Panc1 (cell line): ENCODE data around the gene ANGPTL1. TPM values are rescaled to one million over a fixed set of nuclear protein-coding genes. Genes with fewer than 3 reads are reported as not detected.
A peak's percentile ranks its signal among the peaks of the same experiment; 100 is the strongest.

ENCODE experiments used
- ATAC-seq: fragments of 200-7000 bp; cut with Tn5 transposase; 2 replicates; pipeline ENCODE4 v1.9.1; 2020; ENCODE audit warnings: mild to moderate bottlenecking, moderate library complexity
- BruUV-seq: library from RNA; stranded (reverse); fragments of 400-500 nt; replicated peaks from 2 replicates; lab custom pipeline; 2021; lab: Mats Ljungman, UMichigan
- CTCF ChIA-PET: fragments of 300-600 bp; sonication (Branson Sonifier 250); formaldehyde crosslinking; loops from one replicate; lab custom pipeline; 2022; ENCODE audit warnings: antibody characterized with exemption; lab: Charles Lee
- POLR2A ChIA-PET: fragments of 300-600 bp; sonication (Branson Sonifier 250); formaldehyde crosslinking; loops from one replicate; lab custom pipeline; 2022; ENCODE audit warnings: antibody characterized with exemption; lab: Charles Lee
- DNase-seq: peaks from one replicate; pipeline ENCODE4 v3.0.0-alpha.2; 2010; ENCODE audit warnings: low read depth, low spot score
- H3K27ac ChIP-seq: 2 replicates; pipeline ENCODE4 v1.5.1; 2011; ENCODE audit warnings: mild to moderate bottlenecking, low read length, inconsistent platforms
- H3K27me3 ChIP-seq: fragments of 200-500 bp; sonication (Bioruptor generic); 2 replicates; pipeline ENCODE4 v1.6.0; 2014; ENCODE audit warnings: low read length, inconsistent platforms; ENCODE audit not compliant: control insufficient read depth, insufficient read depth
- H3K36me3 ChIP-seq: fragments of 200-500 bp; sonication (Bioruptor generic); 2 replicates; pipeline ENCODE4 v1.5.1; 2014; ENCODE audit warnings: inconsistent platforms, mild to moderate bottlenecking, low read length, moderate library complexity; ENCODE audit not compliant: control insufficient read depth, insufficient read depth
- H3K4me1 ChIP-seq: 2 replicates; pipeline ENCODE4 v1.5.1; 2011; ENCODE audit warnings: inconsistent platforms, mild to moderate bottlenecking, low read length, moderate library complexity; ENCODE audit not compliant: control insufficient read depth, insufficient read depth
- H3K4me3 ChIP-seq, 2 experiments: 2 replicates each; pipeline ENCODE4 v1.5.1; 2011 to 2012; ENCODE audit warnings: low read depth in 2 of 2, low read length in 2 of 2, mild to moderate bottlenecking in 2 of 2, inconsistent platforms in 1 of 2, moderate library complexity in 1 of 2
- H3K9me3 ChIP-seq: fragments of 200-500 bp; sonication (Bioruptor generic); 2 replicates; pipeline ENCODE4 v1.5.1; 2014; ENCODE audit warnings: low read depth, mild to moderate bottlenecking, inconsistent platforms, low read length, moderate library complexity; ENCODE audit not compliant: control insufficient read depth, insufficient read depth
- CTCF ChIP-seq: fragments of 450-650 bp; IDR thresholded peaks from 2 replicates; pipeline ENCODE4 v1.5.1; 2017; ENCODE audit warnings: mild to moderate bottlenecking
- POLR2AphosphoS5 ChIP-seq: IDR thresholded peaks from 2 replicates; pipeline ENCODE4 v1.6.1; 2012; ENCODE audit warnings: mild to moderate bottlenecking, low read depth, low read length, moderate library complexity
- REST ChIP-seq, 2 experiments: IDR thresholded peaks; 2 replicates each; pipeline ENCODE4 v1.6.1; 2011 to 2012; ENCODE audit warnings: low read depth in 2 of 2, control low read depth in 1 of 2, low read length in 1 of 2, mild to moderate bottlenecking in 1 of 2, moderate library complexity in 1 of 2; ENCODE audit not compliant: insufficient read depth in 1 of 2
- SIN3A ChIP-seq: IDR thresholded peaks from 2 replicates; pipeline ENCODE4 v1.6.1; 2012; ENCODE audit warnings: low read depth, mild to moderate bottlenecking, low read length, moderate library complexity, borderline replicate concordance; ENCODE audit not compliant: insufficient read depth
- TCF7L2 ChIP-seq: IDR thresholded peaks from 2 replicates; pipeline ENCODE4 v1.6.1; 2011; ENCODE audit warnings: mild to moderate bottlenecking, low read depth, low read length, inconsistent platforms
- in situ Hi-C: cut with HindIII; loops from 2 replicates; pipeline ENCODE4 v1.10.0; 2016; ENCODE audit warnings: low sequenced_read_pairs, low pct_unique_long_range_greater_than_20kb
- intact Hi-C: fragments of 100-400 bp; cut with micrococcal nuclease; formaldehyde crosslinking; loops from one replicate; pipeline ENCODE4 v1.10.0; 2022; ENCODE audit not compliant: unreplicated experiment
- total RNA-seq: library from RNA; stranded (reverse); gene quantifications from one replicate; pipeline ENCODE4 v1.2.1, GENCODE V29; 2021; ENCODE audit not compliant: unreplicated experiment

ANGPTL1 gene
- total RNA-seq, 1 experiment from 2014 or later = not detected

GRCh38 chr1:178869119-178869697 is 1.7 kb downstream of the ANGPTL1 start:
- ATAC-seq = no peak
- no peaks in the 10 kb centered on the region; the same call in 1 of the 2 replicates for H3K27me3 ChIP-seq
- H3K9me3 ChIP-seq = no peaks in the 10 kb centered on the region
- ChIA-PET CTCF (interaction anchor here (0.6 kb wide), 1 partner anchor 25 kb away, joined by 4 read pairs; no protein-coding TSS in a partner anchor), POLR2A (no interaction called here)
- no peak overlapping the region for H3K27ac ChIP-seq
- no peak for TF ChIP-seq SIN3A
- no peak for TF ChIP-seq TCF7L2
- no peak for TF ChIP-seq CTCF
- no peak for TF ChIP-seq POLR2AphosphoS5
- no peak for TF ChIP-seq REST (IDR thresholded peaks at IDR 0.05; ENCODE audit: insufficient read depth in 1 of 2, low read depth in 2 of 2, low read length in 1 of 2)
- no peaks in the 10 kb centered on the region; the same call in 1 of the 2 replicates for H3K4me1 ChIP-seq
- H3K4me3 ChIP-seq = no peak overlapping the region
- in situ Hi-C loops = no loop called here
- intact Hi-C loops = no loop called here
- DNase-seq = no peak
- no peaks in the 10 kb centered on the region for H3K36me3 ChIP-seq
- no TSS peak for BruUV-seq

- in situ Hi-C loops (no loop called here), intact Hi-C loops (no loop called here)
- H3K9me3 ChIP-seq = no peaks in the 10 kb centered on the region
- BruUV-seq = no TSS peak
- H3K36me3 ChIP-seq = no peaks in the 10 kb centered on the region
- no peak for TF ChIP-seq SIN3A
- ChIA-PET POLR2A (no interaction called here), CTCF (interaction anchor here (0.6 kb wide), 1 partner anchor 24 kb away, joined by 4 read pairs; no protein-coding TSS in a partner anchor)
- no peak overlapping the region for H3K27ac ChIP-seq
- no peak for DNase-seq
- H3K27me3 ChIP-seq = no peaks in the 10 kb centered on the region; the same call in 1 of the 2 replicates
- no peaks in the 10 kb centered on the region; the same call in 1 of the 2 replicates for H3K4me1 ChIP-seq
- ATAC-seq = no peak
- H3K4me3 ChIP-seq = no peak overlapping the region
Observed at GRCh38 chr1:178868706-178869105, 2.2 kb downstream of the ANGPTL1 start.

GRCh38 chr1:178867670-178868069 is 3.2 kb downstream of the ANGPTL1 start:
- POLR2A ChIA-PET = no interaction called here
- ATAC-seq (no peak), DNase-seq (no peak)
- in situ Hi-C loops = no loop called here
- BruUV-seq = no TSS peak
- H3K27ac ChIP-seq = no peak overlapping the region
- H3K36me3 ChIP-seq = no peaks in the 10 kb centered on the region
- no peaks in the 10 kb centered on the region; the same call in 1 of the 2 replicates for H3K27me3 ChIP-seq
- intact Hi-C loops = no loop called here
- TF ChIP-seq REST (IDR thresholded peaks at IDR 0.05; ENCODE audit: insufficient read depth in 1 of 2, low read depth in 2 of 2, low read length in 1 of 2) (no peak), POLR2AphosphoS5 (no peak), SIN3A (no peak), TCF7L2 (no peak), CTCF (no peak)
- CTCF ChIA-PET = no interaction called here
- H3K4me3 ChIP-seq = peak overlapping the region in 1 of 2 experiments; percentile 13; a peak in 2 of 4 replicates
- H3K4me1 ChIP-seq = no peaks in the 10 kb centered on the region; the same call in 1 of the 2 replicates
- H3K9me3 ChIP-seq = no peaks in the 10 kb centered on the region
